Fibroblast of skin of abdomen (primary cell): Measurements from ENCODE around the gene ARSG.

Source experiments
- DNase-seq: peaks from one replicate; pipeline ENCODE4 v3.0.0-alpha.2; 2013

ARSG gene

DNA sequence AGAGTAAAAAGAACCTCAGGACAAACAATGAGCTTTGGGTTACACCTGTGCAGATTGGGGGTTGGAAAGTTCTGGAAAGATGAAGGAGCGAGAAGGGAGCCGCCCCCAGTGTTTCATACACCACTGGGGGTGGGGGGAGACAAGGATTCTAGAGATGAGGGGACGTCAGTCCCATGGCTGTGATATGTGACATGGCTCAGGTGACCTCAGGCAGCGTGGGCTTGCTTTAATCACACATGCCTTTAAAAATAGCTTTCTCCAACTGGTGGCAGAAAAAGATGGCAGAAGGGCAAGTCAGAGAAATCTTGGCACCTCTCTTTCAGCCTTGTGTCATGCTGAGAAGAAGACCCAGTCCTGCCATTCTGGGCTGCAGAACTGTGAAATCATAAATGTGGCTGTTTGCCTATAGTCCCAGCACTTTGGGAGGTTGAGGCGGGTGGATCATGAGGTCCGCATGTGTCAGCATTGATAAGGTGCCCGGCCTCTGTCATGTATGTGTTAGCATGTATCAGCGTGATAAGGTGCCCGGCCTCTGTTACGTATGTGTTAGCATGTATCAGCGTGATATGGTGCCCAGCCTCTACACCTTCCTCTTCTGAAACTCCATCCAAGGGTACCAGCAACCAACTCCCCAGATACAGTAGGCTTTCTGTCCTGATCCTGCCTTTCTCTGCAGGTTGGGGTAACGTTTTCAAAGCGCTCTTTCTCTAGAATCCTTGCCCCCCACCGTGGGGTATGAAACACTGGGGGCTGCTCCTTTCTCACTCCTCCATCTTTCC lies 141.0 kb downstream of the ARSG start:
- DNase-seq: no peak

DNA sequence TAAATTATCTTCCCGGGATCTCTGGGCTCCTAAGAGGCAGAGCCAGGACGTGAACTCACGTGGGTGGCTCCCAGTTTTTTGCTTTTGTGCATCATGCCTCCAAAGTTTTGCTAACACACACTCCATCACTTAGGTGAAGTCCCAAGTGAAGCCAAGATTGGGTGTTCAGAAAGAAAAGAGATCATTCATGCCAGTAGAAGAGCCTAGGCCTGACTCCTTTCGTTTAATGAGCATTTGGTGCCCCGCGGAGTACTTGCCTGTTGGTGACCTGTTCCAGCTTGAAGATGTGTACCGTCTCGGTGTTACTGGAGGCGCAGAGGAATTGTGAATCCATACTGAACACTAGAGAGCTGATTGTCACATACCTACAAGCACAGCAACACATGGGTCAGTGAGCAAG lies 141.9 kb downstream of the ARSG start:
- DNase-seq: no peak

DNA sequence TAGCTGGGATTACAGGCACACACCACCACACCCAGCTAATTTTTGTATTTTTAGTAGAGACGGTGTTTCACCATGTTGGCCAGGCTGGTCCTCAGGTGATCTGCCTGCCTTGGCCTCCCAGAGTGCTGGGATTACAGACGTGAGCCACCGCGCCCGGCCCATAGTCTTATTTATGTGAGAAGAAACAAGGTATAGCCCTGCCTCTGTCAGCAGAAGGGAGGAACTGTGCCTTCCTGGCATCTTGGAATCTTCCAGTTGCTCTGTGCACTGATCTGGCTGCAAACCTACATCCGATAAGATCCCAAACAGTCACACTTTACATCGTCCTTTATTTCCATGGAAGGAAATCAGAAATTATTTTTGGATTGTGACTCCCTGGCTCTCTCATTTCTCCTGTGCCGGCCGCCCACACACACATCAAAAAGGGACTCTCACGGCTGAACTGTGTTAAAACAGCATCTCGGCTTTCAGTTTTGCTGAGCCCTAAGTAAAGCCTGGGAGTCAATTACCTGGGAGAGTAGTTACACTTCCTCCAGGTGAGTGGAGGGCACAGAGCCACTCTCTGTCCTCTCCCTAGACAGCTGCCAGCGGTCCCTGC lies 142.7 kb downstream of the ARSG start:
- DNase-seq: no peak

DNA sequence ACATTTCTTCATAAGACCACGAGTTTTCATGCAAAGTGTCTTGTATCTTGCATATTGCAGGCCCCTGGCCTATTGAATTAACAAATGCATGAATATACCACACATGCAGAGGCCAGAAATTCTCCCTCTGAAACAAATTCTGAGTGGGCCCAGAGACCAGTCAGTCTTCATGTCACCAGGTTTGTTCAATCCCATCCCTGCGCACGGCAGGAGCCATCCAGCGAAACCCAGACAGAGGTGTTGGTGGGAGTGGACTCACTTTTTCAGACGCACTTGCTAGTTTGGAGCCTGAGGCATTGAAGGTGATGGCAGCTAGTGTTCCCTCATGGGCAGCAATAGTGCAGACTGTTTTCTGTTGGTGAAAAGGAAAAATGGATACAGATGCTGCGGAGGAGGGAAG lies 144.1 kb downstream of the ARSG start:
- DNase-seq: no peak

- DNase-seq: peak; percentile 63
Measured at GRCh38 chr17:68435876-68436842, 144.9 kb downstream of the ARSG start.

DNA sequence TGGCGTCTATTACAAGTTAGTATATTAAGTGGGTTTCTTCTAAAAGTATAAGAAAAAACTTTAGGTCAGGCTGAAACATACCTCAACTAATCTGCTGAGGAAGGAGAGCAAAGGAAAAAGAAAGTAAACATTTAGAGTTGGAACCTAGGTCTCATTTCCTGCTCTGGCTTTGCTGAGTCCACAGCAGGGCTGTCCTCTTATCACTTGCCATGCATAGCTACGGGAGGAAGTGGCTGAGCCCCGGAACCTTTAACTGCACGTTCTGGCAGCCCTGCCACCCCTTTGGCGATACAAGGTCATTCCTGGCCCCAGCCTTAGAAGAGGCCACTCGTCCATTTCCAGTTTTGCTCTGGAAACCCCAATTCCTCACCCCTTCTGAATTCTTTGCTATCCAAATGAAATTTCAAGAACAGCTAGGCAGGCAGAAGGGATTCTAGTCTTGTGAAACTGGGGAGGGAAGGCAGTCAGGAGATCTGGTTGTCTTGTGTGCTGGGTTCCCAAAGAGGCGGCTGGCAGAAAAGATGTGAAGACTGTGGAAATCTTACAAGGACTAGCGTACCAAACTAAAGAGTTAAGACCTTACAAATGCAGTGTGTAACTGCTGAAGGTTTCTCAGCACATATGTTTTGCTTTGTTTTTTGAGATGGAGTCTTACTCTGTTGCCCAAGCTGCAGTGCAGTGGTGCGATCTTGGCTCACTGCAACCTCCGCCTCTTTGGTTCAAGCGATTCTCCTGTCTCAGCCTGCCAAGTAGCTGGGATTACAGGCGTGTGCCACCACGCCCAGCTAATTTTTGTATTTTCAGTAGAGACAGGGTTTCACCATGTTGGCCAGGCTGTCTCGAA lies 146.9 kb downstream of the ARSG start:
- no peak for DNase-seq

DNA sequence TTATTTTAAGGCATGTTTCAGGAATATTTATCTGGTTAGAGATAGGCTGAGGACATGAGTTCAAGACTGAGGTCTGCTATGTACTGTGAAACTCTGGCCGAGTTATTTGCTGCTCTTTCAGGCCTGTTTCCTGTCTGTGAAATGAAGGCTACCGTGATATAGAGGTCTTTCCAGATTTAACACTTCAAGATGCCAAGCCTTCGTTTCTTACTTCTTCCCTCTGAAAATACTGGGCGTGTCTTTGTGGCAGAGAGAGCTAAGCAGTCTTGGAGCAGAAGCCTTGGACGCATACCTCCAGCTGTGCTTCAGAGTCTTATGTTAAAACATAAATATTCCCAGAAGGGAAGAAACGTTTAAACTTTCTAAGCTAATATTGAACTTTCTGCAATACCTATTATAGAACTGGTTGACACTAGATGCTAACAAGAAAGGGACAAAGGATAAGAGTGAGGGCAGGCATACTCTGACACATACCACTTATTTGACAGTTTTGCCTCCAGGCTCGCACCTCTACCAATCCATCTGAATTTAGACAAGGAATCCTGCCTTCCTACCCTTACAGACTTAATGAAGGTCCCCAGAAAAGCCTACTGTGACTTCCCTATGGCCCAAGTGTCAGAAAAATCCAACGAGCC lies 148.5 kb downstream of the ARSG start:
- no peak for DNase-seq

- DNase-seq: no peak
Measured at GRCh38 chr17:68440526-68440925, 149.2 kb downstream of the ARSG start.

DNA sequence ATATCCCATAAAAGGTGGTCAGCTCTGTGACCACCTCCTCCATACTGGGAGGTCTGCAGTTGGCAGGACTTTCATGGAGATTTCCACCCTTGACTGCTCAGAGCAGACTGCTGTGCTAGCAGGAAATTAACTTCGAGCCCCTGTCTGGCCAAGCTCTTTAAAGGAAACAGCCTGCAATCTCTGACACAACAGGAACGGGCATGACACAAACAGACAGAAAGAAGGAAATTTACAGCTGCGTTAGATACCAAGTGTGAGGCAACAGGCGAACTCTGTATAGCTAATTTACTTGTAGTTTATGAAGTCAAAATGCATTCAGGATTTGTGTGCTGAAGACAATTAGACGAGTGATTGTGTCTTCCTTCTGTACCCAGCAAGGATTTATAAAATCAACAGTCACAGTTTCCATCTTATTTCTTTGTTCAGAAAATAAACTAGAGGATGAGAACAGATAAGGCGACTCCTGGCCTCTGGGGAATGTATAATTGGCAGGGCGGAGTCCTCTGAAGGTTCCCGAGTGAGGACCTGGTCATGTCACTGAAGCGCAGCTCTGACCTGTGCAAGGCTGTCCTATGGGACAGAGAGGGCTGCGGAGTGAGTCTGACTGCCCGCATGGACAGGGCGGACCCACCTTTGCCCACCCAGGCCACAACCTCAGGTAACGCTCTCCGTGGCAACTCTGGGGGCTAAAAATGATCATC lies 149.9 kb downstream of the ARSG start:
- DNase-seq: no peak

GRCh38 chr17:68443972-68444464 lies 152.7 kb downstream of the ARSG start:
- DNase-seq: peak; percentile 49

DNA sequence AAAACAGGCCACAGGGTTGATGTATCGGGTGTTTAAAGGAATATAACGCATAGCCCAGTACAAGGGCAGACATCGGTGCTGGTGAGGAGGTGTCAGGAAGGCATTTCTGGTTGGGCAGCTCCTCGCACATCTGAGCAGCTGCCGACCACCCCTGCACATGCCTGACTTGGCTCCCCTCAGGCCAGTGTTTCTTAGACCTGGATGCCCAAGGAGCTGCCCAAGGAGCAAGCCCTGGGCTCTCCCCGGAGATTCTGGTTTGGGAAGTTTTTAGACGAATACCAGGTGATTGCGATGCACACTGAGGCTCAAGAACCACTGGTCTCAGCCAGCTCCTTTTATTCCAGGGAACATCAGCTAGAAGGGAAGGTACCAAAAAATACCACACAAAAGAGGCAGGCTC lies 154.4 kb downstream of the ARSG start:
- no peak for DNase-seq

GRCh38 chr17:68446626-68447041 lies 155.3 kb downstream of the ARSG start:
- no peak for DNase-seq

DNA sequence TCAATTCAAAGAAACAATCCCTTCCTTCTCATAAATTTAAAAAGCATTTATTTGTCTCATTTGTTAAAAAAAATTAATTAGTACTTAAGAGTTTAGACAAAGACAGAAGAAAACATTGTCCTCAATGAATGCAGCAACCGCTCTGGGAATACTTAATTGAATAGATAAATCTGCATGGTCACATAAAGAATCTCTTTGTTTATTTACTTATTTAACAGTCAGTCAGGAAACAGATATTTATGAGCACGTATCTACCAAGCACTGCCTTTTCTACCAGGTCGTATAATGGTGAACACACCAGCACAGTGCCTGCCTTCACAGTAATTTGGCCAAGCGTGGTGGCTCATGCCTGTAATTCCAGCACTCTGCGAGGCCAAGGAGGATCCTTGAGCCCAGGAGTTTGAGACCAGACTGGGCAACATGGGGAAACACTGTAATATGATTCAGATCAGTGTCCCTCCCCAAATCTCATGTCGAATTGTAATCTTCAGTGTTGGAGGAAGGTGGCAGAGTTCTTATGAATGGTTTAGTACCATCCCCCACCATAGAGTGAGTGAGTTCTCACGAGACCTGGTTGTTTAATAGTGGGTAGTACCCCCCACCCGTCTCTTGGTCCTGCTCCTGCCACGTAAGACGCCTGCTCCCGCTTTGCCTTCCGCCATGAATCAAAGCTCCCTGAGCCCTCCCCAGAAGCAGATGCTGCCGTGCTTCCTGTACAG lies 157.9 kb downstream of the ARSG start:
- no peak for DNase-seq

DNA sequence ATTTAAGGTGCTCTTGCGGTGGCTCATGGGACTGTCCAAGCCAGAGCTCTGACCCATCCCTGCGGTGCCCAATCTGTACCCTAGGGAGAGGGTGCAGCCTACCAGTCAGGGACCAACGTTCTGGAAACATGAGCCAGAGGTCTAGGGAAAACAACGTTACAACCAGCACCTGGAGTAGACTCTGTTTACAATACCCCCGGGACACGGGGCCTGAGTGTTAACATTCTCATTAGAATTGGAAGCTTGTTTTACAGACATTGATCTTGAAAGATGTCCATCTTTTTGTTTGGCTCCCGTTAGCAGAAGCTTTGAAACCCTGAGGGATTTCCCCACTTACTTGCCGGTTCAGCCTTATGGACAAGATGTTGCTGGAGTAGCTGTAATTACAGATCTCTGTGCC lies 159.1 kb downstream of the ARSG start:
- DNase-seq: no peak

GRCh38 chr17:68450801-68451200 lies 159.5 kb downstream of the ARSG start:
- DNase-seq: no peak

DNA sequence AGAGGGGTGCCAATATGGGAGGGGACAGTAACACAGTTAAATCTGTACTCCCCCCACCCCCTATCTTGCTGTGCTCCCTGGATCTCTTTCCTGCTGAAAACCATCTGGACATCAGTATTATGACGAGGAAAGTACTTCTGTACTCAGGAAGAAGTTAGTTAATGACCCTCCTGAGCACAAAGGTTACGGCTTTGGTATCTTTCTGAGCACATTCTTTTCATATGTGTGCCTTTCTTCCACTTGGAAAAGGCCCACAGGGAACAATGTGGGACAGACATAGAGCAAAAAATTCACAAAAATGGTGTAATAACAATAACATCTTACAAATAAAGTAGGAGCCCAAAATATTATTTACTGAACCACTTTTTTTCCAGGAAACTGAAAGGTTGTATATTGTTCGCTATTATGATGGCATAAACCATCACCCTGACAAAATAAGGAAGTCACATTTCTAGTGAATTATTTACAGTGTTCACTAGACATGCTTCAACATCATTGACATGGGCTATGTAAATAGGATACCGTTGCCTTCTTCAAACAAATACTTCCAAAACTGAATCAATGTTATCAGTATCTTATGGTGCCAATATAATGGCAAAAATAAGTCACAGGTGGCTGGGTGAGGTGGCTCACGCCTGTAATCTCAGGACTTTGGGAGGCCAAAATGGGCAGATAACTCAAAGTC lies 160.5 kb downstream of the ARSG start:
- no peak for DNase-seq

DNA sequence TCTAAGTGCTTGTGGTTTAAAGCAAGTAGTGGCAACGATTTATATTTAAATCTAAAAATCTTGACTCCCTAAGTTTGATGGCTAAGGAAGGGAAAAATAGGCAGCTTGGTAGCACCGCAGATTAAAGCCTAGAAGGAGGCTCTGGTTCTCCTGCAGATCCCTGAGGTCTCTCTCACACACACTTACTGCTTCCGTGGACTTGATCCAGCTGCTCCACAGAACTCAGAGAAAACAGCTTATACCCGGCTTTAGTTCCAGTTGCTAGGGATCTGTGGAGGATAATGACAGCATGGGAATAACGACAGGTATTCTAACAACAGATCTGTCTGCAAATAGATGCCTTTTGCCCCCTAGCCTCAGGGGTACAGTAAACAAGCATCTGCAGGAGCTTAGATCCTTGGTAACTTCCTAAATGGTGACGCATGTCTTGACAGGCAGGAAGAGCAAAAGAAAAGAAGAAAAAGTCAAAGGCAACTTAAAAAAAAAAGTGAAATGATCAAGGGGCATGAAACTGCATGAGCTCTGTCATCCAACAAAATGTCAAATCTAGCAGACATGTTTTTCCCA lies 161.5 kb downstream of the ARSG start:
- no peak for DNase-seq

GRCh38 chr17:68453991-68454665 lies 162.8 kb downstream of the ARSG start:
- no peak for DNase-seq

DNA sequence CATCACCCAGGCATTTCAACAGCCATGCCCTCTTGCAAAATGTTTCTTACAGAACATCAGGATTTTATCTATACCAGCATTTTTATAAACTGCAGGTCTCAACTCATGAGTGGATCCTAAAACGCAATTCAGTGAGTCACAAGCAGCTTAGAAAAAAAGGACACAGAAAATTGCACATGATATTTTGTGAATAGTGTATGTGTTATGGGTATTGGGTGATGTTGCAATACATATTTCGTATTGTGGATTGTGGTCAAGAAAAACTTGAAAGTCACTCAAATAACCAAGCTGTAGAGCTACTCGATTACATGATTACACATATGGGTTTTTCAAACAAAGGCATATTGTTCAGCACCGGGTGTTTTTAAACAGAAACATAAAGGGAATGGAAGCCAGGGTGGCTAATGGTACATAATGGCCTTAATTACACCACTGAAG lies 164.6 kb downstream of the ARSG start:
- DNase-seq: peak; percentile 76
